Stimulated activated CD8-positive, alpha-beta memory T cell treated with anti-CD3 and anti-CD28 coated beads, Interleukin-15, amount 100 ng/mL, for 4 hours (primary cell): ENCODE data around the gene PTPN18.

Experiments used
- DNase-seq, 2 donors: peaks; one replicate each; pipeline ENCODE4 v3.0.0-alpha.2; 2020; ENCODE audit warnings: low read depth in 2 of 2

Gene PTPN18

DNA sequence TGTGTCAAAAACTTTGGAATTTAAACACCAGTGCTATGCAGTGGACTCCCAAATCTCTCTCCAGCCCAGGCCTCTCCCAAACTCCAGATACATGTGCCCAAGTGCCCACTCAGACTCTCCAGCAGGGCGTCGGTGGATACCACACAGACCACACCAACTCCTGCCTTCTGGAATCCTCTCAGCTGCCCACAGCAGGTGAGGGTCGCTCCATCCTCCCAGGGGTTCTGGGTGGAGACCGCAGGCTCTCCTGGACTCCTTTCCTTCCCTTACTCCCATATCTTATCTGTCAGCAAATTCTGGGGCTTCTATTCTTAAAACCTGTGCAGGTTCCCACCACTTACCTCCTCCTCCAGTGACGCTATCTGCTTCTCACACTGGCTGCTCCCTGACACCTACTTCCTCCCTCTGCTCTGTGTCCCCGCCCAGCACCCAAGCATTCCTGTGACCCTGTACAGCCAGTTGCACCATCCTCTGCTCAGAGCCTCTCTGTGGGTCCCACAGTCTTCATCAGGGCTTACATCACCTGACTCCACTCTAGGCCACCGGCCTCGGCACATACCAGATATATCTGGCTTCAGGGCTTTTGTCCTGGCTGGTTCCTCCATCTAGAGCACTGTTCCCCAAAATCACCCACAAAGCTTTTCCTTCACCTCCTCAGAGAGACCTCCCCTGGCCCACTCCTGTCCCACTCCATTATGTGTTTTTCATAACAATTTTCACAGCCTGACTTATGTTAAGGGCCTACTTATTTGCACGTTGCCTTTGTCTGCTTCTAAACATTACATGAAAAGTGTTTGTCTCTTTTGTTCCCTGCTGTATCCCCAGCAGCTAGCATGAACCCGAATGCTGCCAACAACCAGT, 15.7 kb upstream of the PTPN18 start:
- DNase-seq, result no peak

GRCh38 chr2:130341562-130342019, 14.3 kb upstream of the PTPN18 start:
- no peak for DNase-seq

DNA sequence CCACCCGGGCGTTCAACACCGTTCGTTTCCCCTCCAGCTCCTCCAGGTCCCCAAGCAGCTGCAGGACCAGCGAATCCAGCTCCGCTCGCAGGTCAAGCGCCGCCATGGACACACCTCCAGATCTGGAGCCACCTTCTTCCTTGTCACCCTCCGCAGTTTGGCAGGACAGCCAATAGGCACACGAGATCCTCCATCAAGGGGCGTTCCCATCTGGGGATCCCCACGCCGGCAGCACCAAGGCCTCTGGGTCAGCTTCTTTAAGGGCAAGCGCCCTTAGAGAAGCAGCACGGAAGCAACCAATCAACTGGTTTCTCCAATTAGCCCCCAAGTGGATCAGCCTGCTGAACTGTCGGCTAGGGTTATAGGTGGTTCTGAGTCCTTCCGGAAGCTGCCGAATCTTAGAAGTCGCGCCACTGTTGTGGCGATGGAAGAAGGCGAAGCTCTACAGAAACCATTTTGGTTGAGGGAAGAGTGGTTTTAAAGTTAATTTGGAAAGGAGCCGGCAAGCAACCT, 13.8 kb upstream of the PTPN18 start:
- peak; percentile 62 to 64 for DNase-seq

DNA sequence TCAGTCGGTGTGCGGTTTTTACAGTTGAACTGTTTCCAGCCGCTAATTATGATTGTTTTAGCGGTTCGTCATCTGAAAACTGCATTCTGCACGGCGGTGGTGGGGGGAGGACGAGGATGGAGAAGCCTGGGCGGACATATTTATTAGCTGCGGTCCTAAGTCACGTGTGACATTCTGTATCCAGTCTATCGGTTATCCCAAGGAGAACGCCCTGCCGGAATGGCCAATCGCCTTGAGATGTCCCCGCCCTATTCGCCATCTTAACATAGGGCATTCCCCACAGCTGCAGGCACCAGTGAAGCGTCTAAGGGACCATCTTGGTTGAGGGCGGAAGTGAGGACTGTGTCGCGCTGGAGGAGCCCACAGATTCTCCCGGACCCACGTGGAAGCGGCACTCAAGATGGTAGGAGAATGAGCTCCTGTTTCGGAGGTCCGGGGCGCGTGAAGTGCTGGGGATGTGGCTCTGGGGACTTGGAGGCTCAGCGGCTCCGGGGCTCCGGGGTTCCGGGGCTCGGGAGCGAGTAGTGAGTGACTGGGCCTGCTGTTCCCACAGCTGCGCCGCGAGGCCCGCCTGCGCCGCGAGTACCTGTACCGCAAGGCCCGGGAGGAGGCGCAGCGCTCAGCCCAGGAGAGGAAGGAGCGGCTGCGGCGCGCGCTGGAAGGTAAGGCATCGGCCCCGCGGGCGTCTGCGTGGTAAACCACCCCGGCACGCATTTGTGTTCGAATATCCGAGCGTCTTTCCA, 13.2 kb upstream of the PTPN18 start, which contains the start of gene IMP4:
TSS of gene IMP4 (plus strand) at position 365 of the 743 bp plus-strand sequence. CDS start at position 401, 36 bp downstream.
- peak; percentile 82 to 94 for DNase-seq

GRCh38 chr2:130344578-130344977, 11.3 kb upstream of the PTPN18 start:
- no peak for DNase-seq

DNA sequence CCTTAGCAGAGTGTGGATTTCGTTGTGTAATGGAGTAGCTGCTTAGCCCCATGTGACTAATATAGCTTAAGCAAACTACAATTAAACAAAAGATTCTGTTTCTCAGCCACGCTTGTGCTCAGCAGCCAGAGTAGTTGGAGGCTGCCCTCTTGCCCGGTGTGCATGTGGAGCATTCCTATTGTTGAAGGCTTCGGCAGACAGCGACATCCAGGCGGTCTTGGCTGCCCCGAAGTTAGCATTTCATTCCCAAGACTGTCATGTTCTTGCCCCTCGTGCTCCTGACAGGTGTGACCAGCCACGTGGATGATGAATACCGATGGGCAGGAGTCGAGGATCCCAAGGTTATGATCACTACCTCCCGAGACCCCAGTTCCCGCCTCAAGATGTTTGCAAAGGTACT, 10.8 kb upstream of the PTPN18 start:
- DNase-seq, result no peak

DNA sequence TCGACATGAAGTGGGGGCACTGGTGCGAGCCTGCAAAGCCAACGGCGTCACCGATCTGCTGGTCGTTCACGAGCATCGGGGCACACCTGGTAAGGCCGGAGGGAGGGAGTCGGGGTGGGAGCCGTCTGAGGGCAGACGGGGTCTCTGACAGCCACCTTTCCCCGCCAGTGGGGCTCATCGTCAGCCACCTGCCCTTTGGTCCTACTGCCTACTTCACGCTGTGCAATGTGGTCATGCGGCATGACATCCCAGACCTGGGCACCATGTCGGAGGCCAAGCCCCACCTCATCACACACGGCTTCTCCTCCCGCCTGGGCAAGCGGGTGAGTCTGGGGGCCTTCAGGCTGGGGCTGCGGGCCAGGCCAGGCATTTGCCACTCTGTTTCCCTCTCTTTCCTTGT, 10.2 kb upstream of the PTPN18 start:
- DNase-seq, result no peak

DNA sequence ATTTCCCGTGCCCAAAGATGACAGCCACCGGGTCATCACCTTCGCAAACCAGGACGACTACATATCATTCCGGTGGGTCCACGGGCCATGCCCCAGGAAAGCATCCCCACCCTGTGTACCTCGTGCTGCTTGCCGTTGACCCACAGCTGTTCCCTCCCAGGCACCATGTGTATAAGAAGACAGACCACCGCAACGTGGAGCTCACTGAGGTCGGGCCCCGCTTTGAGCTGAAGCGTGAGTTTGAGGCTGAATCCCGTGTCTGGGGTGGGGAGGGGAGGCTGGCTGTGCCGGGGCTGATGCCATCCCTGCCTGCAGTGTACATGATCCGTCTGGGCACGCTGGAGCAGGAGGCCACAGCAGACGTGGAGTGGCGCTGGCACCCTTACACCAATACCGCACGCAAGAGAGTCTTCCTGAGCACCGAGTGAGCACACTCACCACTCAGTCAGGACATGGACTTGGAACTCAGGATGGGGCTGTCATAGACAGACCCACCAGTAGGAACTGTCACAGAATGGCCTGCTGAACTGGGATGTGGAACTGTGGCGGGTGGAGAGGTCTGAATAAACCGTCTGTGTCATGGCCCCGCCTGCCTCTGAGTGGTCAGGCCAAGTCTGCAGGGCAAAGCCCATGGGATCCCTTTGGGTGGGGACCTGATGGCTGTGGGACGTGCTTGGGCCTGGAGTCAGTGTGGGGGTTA, 9.7 kb upstream of the PTPN18 start:
- DNase-seq, result no peak

DNA sequence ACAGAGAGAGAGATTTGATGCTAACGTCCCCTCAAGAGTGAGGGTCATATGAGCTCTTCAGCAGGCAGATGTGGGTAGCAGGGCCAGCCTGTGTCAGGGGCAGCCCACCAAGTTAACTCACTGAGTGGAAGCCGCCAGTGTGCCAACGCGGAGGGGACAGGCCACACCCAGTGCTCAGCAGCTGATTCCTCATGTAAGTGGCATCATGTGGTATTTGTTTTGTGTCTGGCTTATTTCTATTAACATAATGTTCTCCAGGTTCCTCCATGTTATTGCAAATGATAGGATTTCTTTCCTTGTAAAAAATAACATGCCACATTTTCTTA, 9.2 kb upstream of the PTPN18 start:
- DNase-seq, result no peak

DNA sequence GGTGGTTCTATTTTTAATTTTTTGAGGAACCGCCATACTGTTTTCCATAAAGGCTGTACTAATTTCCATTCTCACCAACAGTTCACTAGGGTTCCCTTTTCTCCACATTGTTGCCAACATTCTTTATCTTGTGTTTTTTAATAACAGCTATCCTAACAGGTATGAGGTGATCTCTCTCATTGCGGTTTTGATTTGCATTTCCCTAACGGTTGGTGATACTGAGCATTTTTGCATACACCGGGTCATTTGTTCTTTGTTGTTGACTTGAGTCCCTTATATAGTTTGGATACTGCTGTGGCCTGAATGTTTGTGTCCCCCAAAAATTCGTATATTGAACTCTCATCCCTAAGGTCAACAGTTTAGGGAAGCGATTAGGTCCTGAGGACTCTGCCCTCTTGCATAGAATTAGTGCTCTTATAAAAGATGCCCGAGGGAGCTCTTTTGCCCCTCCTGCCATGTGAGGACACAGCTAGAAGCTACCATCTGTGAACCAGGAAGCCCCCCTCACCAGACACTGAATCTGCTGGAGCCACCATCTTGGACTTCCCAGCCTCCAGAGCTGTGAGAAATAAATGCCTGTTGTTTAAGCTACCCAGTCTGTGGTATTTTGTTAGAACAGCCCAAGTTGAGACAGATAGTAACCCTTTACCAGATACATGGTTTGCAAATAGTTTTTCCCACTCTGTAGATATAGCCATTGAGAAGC, 8.5 kb upstream of the PTPN18 start:
- DNase-seq, result no peak

DNA sequence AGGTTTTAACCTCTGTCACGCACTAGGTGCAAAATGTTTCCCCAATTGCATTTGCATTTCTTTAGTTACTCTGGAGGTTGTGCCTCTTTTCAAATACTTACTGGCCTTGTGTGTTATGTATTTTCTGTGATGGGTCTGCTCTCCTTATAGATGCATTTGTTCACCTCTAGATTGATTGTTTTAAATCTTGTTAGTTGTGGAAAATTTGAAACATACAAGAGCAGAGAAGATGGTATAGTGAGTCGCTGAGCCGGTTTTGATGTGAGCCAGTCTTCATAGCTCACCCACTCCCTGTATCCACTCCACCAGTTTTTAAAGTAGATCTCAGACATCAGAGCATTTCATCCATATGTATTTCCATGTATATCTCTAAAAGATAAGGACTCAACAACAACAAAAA, 6.7 kb upstream of the PTPN18 start:
- no peak for DNase-seq

GRCh38 chr2:130351711-130352110, 4.1 kb upstream of the PTPN18 start:
- DNase-seq, result no peak

DNA sequence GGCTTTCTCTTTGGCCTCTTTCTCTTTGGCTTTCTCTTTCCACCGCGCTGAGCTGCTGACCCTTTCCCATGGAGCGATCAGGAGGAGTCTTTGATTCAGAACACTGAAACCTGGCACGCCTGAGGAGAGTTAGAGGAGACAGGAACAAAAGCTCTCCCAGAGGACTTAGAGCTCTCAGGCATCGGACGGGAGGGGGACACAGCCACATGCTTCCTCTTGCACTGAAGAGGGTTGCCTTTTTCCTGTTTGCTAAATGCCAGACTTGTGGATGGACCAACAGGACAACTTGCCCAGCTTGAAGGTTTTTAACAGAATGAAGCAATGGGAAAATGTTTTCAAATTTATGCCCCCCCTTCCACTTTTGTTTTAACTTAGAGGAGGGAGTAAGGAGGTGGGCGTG, 3.6 kb upstream of the PTPN18 start:
- no peak for DNase-seq

DNA sequence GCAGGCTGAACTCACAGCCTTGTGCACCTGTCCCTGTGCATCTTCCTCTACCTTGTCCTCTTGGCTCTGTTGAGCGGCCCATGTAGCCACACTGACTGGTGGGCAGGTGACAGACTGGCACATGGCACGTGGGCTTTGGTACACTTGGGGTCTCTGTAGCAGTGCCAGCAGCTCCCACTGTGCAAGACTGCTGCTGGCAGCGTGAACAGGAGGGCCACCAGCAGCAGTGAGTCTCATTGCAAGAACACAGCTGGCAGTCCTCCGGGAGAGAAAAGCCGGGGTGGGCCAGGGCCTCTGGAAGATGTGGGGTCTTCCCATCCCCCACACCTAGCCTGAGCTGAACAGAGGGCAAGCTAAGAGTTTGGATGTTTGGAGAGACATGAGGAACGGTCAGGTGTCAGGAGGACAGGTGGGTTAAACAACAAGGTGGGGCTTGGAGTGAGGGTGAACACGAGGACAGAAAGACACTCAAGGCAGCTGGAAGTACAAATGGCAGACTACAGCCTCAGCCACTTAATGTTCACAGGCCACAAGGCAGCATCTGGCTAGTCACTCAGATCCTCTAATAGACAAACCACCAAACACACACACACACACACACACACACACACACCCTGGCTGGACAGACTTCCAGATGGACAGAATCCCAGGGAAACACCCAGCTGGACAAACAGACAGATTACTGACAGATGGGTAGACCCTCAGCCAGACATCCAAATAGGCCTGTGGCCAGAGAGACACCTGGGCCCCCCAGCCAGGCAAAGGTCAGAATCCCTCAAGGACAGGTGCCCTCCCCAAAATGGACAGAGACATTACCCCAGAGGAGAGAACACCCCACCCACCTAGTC, 2.3 kb upstream of the PTPN18 start:
- DNase-seq, result no peak

DNA sequence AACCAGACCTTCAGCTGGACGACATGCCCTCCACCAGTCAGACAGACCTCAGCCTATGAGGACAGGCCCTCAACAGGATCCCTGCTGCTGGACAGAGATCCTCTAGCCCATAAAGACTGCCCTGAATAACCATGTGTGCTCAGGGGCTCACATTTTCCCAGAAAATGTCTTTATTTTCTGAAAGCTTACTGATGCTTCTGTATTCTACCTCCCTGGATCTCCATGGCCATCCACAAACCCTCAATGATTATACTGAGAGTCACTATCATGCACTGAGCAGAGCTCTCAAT, 1.8 kb upstream of the PTPN18 start:
- no peak for DNase-seq

GRCh38 chr2:130355172-130355577, 681 bp upstream of the PTPN18 start:
- DNase-seq, result no peak

GRCh38 chr2:130357864-130358263, 2.0 kb downstream of the PTPN18 start:
- DNase-seq, result no peak

- DNase-seq, result no peak
Observed at GRCh38 chr2:130358420-130359350, 2.8 kb downstream of the PTPN18 start.

DNA sequence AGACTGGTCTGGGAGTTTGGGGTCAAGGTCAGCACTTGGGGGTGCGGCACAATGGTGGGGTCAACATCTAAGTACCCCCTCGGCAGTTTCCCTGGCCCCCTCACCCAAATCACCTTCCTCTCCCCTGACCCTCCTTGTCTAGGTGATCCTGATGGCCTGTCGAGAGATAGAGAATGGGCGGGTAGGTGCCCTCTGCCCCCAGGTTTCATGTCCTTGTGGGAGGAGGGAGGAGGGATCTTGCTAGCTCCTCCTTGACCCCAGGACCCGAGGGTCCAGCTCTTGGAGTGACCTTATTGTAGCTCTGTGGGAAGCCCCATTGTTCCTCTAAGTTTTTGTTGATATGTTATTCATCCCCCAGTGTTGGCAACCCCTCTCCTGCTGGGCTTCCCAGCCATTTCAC, 3.6 kb downstream of the PTPN18 start:
- DNase-seq, result no peak

DNA sequence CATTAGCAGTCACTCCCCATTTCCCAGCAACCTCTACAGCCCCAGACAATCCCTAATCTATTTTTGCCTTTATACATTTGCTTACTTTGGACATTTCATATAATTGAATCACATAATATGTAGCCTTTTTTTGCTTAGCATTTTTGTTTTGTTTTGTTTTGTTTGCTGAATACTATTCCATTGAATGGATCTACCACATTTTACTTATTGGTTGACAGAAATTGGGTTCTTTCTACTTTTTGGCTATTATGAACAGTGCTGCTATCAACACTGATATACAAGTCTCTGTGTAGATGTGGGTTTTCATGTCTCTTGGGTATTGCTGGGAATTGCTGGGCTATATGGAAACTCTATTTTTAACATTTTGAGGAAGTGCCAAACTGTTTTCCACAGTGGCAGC, 7.6 kb downstream of the PTPN18 start:
- no peak for DNase-seq
